Sigmoid colon (tissue), 4 donors: ENCODE measurements around the gene BDP1.

ENCODE experiments used
- EP300 ChIP-seq, 4 donors: sonication (generic); formaldehyde crosslinking; IDR thresholded peaks; one replicate each; pipeline ENCODE4 v1.6.1; 2017; ENCODE audit warnings: antibody characterized with exemption in 4 of 4
- POLR2A ChIP-seq, 2 donors: fragments of 450-650 bp; IDR thresholded peaks; one replicate each; pipeline ENCODE4 v1.6.1; 2016; ENCODE audit warnings: antibody characterized with exemption in 2 of 2, mild to moderate bottlenecking in 2 of 2, moderate library complexity in 2 of 2
- POLR2AphosphoS5 ChIP-seq, 4 donors: sonication (generic); formaldehyde crosslinking; IDR thresholded peaks; one replicate each; pipeline ENCODE4 v1.6.1; 2017; ENCODE audit warnings: antibody characterized with exemption in 4 of 4
- TF ChIP-seq, protein P1 (sequence below), 4 experiments: fragments of 450-650 bp in 3 of 4; fragments of 200-600 bp in 1 of 4; IDR thresholded peaks; one replicate each; pipeline ENCODE4 v1.5.1; 2016 to 2019; ENCODE audit warnings: antibody characterized with exemption in 4 of 4, mild to moderate bottlenecking in 3 of 4, moderate library complexity in 2 of 4

DNA sequence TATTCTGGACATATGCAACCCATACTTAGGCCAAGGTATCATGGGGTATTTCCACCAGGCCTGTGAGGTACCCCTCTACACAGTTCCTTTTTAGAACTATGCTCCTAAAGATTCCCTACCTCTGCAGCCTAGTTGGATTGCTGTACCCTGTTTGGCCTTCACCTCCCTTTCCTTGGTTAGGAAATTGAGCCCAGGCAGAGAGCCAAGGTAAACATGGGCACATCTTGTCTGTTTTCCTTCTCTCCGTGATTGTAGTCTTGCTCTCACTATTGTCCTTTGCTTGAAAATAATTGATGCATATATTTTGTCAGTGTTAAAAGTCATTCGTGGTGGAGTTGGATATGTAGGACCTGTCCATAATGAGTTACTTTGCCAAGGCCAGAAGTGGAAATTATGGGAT is 26.7 kb downstream of the BDP1 start:
- TF ChIP-seq POLR2AphosphoS5 (IDR thresholded peaks at IDR 0.05) = no peak
- TF ChIP-seq EP300 (IDR thresholded peaks at IDR 0.05) = no peak
- TF ChIP-seq, protein P1, sequence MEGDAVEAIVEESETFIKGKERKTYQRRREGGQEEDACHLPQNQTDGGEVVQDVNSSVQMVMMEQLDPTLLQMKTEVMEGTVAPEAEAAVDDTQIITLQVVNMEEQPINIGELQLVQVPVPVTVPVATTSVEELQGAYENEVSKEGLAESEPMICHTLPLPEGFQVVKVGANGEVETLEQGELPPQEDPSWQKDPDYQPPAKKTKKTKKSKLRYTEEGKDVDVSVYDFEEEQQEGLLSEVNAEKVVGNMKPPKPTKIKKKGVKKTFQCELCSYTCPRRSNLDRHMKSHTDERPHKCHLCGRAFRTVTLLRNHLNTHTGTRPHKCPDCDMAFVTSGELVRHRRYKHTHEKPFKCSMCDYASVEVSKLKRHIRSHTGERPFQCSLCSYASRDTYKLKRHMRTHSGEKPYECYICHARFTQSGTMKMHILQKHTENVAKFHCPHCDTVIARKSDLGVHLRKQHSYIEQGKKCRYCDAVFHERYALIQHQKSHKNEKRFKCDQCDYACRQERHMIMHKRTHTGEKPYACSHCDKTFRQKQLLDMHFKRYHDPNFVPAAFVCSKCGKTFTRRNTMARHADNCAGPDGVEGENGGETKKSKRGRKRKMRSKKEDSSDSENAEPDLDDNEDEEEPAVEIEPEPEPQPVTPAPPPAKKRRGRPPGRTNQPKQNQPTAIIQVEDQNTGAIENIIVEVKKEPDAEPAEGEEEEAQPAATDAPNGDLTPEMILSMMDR (IDR thresholded peaks at IDR 0.05) = no peak
- TF ChIP-seq POLR2A (IDR thresholded peaks at IDR 0.05) = no peak
